ENCODE data around the gene CEP85L.

- TF ChIP-seq CTCF (IDR thresholded peaks at IDR 0.05) (no peak), POLR2A (IDR thresholded peaks at IDR 0.05) (no peak), EP300 (IDR thresholded peaks at IDR 0.05; ENCODE audit: low read depth) (no peak)
Measured at GRCh38 chr6:118652051-118652615, 742 bp upstream of the CEP85L start.

All from transverse colon (tissue), 3 donors.